ENCODE data around the gene AMFR. TPM values are rescaled to one million over a fixed set of nuclear protein-coding genes. Genes with fewer than 3 reads are reported as not detected.
A peak's percentile ranks its signal among the peaks of the same experiment; 100 is the strongest.

The AMFR gene
- total RNA-seq, 1 experiment from 2014 or later, result 25.6 TPM

DNA sequence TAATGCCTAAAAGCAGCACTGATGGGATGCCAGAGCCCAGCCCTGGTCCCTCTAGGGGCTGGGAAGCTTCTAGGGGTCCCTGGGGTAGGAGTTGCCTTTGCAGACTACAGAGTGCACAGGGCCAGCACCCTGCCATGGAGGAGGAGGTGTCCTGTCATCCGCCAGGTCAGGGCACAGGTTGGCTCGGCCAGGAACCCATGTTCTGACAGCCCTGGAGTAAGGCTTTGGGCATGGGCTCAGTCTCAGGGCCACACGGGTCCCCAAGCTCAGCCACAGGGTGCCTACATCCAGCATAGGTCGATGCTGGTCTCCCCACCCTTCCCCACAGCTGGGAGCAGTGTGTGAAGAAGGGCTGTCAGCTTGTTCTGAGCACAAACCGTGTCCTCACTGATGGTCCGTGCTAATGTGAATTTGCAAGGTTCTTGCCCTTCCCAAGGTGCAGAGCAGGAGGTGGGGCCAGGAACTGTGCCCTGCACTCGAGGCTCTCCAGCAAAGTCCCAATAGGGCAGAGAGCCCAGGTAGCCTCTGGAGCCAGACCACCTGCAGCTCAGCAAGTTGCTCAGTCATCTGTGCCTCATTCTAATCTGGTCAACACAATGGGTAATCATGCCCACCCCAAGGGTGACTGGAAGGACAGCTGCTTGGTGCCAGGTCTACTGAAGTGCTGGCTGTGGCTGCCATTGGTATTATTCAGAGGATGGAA is 72.8 kb downstream of the AMFR start:
- Histone ChIP-seq H3K23ac (ENCODE audit: insufficient read length, low read depth, low read length) (no peak overlapping the region), H3K23me2 (ENCODE audit: insufficient read length, low read depth, low read length, poor library complexity, severe bottlenecking) (no peaks in the 10 kb centered on the region), H2BK20ac (ENCODE audit: low read depth, low read length, poor library complexity, severe bottlenecking) (no peak overlapping the region), H2AK5ac (ENCODE audit: insufficient read length, low read length) (no peak overlapping the region), H3K4ac (ENCODE audit: low read depth, low read length) (no peak overlapping the region), H3K9me3 (ENCODE audit: control insufficient read depth, low read depth, low read length) (no peaks in the 10 kb centered on the region), H3K4me1 (ENCODE audit: insufficient read depth, low read length) (no peaks in the 10 kb centered on the region), H2BK12ac (ENCODE audit: insufficient read length, low read depth, low read length) (no peak overlapping the region), H2BK15ac (ENCODE audit: low read depth, low read length) (no peak overlapping the region), H4K20me1 (ENCODE audit: control insufficient read depth, insufficient read depth, insufficient read length) (no peaks in the 10 kb centered on the region), H3T11ph (ENCODE audit: low read length) (no peak overlapping the region), H3K56ac (ENCODE audit: insufficient read length, low read depth, low read length) (no peak overlapping the region), H4K5ac (ENCODE audit: insufficient read length, low read depth, low read length) (no peak overlapping the region), H3K27ac (ENCODE audit: insufficient read length, low read depth, low read length) (no peak overlapping the region), H3K79me2 (ENCODE audit: insufficient read depth, low read length) (no peaks in the 10 kb centered on the region), H4K91ac (ENCODE audit: insufficient read length, low read depth, low read length) (no peak overlapping the region), H2BK5ac (ENCODE audit: insufficient read length, low read length) (no peak overlapping the region), H3K79me1 (ENCODE audit: insufficient read depth, low read depth, low read length, poor library complexity, severe bottlenecking) (no peaks in the 10 kb centered on the region), H3K18ac (ENCODE audit: insufficient read length, low read depth, low read length) (no peak overlapping the region), H3K4me2 (ENCODE audit: insufficient read depth, insufficient read length, low read length) (no peak overlapping the region), H3K14ac (ENCODE audit: insufficient read depth, low read length) (no peak overlapping the region), H3K9ac (ENCODE audit: extremely low read depth, insufficient read length, low read length) (no peak overlapping the region), H2BK120ac (ENCODE audit: low read depth, low read length, poor library complexity, severe bottlenecking) (no peak overlapping the region), H3K27me3 (ENCODE audit: insufficient read depth, low read length) (no peaks in the 10 kb centered on the region), H4K8ac (replicated peaks; ENCODE audit: insufficient read length, low read depth, low read length) (no peak overlapping the region), H2AFZ (ENCODE audit: low read length) (no peak overlapping the region)
- TF ChIP-seq, protein P1, sequence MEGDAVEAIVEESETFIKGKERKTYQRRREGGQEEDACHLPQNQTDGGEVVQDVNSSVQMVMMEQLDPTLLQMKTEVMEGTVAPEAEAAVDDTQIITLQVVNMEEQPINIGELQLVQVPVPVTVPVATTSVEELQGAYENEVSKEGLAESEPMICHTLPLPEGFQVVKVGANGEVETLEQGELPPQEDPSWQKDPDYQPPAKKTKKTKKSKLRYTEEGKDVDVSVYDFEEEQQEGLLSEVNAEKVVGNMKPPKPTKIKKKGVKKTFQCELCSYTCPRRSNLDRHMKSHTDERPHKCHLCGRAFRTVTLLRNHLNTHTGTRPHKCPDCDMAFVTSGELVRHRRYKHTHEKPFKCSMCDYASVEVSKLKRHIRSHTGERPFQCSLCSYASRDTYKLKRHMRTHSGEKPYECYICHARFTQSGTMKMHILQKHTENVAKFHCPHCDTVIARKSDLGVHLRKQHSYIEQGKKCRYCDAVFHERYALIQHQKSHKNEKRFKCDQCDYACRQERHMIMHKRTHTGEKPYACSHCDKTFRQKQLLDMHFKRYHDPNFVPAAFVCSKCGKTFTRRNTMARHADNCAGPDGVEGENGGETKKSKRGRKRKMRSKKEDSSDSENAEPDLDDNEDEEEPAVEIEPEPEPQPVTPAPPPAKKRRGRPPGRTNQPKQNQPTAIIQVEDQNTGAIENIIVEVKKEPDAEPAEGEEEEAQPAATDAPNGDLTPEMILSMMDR (conservative IDR thresholded peaks at IDR 0.05), result no peak
- H3K27ac Mint-ChIP-seq, result no peak overlapping the region
- H3K4me3 Mint-ChIP-seq, result no peak overlapping the region
- DNase-seq, result peak; percentile 8
- H3K9me3 Mint-ChIP-seq, result no peaks in the 10 kb centered on the region
- no CpG with 5 or more reads among the region's 7 CpGs for WGBS (ENCODE audit: extremely low coverage, insufficient read length, low lambda C conversion rate)
- no peaks in the 10 kb centered on the region; the same call in none of the 2 replicates for H3K27me3 Mint-ChIP-seq (ENCODE audit: low read depth)
- no peaks in the 10 kb centered on the region for H3K36me3 Mint-ChIP-seq (ENCODE audit: insufficient read depth in 1 of 3, low read depth in 3 of 3)
- peaks cover 17 to 20% of the 10 kb centered on the region in 2 experiments for H3K4me1 Mint-ChIP-seq
